Suprapubic skin (tissue), 4 donors: ENCODE measurements around the gene WWOX.

Source experiments
- CTCF ChIP-seq, 2 donors: fragments of 200-600 bp in 1 of 2; fragments of 450-650 bp in 1 of 2; sonication (generic) in 1 of 2; IDR thresholded peaks; one replicate each; pipeline ENCODE4 v1.5.1; 2016 to 2019; ENCODE audit warnings: antibody characterized with exemption in 2 of 2, mild to moderate bottlenecking in 1 of 2, moderate library complexity in 1 of 2
- EP300 ChIP-seq: sonication (generic); formaldehyde crosslinking; IDR thresholded peaks from one replicate; pipeline ENCODE4 v1.6.1; 2017; ENCODE audit warnings: antibody characterized with exemption
- POLR2A ChIP-seq, 2 donors: fragments of 450-650 bp; IDR thresholded peaks; one replicate each; pipeline ENCODE4 v1.6.1; 2017; ENCODE audit warnings: antibody characterized with exemption in 2 of 2, mild to moderate bottlenecking in 2 of 2, moderate library complexity in 2 of 2
- POLR2AphosphoS5 ChIP-seq, 3 donors: sonication (generic); formaldehyde crosslinking; IDR thresholded peaks; one replicate each; pipeline ENCODE4 v1.6.1; 2017; ENCODE audit warnings: antibody characterized with exemption in 3 of 3

GRCh38 chr16:78843978-78844377, 744.5 kb downstream of the WWOX start:
- TF ChIP-seq POLR2A (IDR thresholded peaks at IDR 0.05) (no peak), CTCF (IDR thresholded peaks at IDR 0.05) (no peak), EP300 (no peak), POLR2AphosphoS5 (IDR thresholded peaks at IDR 0.05) (no peak)
